ENCODE results near the gene ZNF644.

GRCh38 chr1:90963236-90963635 lies 58.6 kb downstream of the ZNF644 start:
- TF ChIP-seq CTCF (IDR thresholded peaks at IDR 0.05; ENCODE audit: low read length) = no peak
- no peak for TF ChIP-seq EZH2phosphoT487 (IDR thresholded peaks at IDR 0.05; ENCODE audit: low read length)
